NOMO-1 (cell line): ENCODE results near the gene RNF31.
A peak's percentile ranks its signal among the peaks of the same experiment; 100 is the strongest.

Source experiments
- DNase-seq, 2 experiments: peaks; one replicate each; lab custom pipeline; 2025; ENCODE audit not compliant: unreplicated experiment in 2 of 2; lab: John Stamatoyannopoulos, UW

The RNF31 gene

DNA sequence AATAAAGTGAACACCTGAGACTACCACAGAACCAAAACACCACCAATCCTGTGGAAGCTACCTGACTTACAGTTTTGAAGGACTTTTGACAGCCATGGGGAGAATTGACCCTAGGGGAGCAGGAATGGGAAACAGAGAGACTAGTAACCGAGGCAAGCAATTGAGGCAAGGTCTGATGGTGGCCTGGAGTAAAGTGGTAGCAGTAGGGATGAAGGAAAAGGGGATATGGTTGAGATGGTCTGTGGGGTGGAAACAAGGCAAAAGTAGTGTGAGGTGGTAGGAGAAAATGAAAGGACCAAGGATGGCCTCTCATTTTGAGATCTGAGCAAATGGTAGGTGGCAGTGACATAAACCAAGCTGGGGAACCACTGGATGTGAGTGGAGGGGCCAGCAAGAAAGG, 9.5 kb downstream of the RNF31 start:
- no peak for DNase-seq

DNA sequence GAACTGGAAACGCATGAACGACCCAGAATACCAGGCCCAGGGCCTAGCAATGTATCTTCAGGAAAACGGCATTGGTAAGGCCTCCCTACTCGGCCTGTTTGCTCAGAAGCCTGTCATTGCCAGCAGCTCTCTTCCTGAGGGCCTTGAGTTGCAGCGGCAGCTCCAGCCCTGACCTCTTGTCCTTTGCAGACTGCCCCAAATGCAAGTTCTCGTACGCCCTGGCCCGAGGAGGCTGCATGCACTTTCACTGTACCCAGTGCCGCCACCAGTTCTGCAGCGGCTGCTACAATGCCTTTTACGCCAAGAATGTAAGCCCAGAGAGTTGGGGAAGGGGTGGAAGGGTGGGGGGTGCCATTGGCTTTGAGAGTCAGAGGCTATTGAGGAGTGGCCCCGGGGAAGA, 10.0 kb downstream of the RNF31 start:
- no peak for DNase-seq

DNA sequence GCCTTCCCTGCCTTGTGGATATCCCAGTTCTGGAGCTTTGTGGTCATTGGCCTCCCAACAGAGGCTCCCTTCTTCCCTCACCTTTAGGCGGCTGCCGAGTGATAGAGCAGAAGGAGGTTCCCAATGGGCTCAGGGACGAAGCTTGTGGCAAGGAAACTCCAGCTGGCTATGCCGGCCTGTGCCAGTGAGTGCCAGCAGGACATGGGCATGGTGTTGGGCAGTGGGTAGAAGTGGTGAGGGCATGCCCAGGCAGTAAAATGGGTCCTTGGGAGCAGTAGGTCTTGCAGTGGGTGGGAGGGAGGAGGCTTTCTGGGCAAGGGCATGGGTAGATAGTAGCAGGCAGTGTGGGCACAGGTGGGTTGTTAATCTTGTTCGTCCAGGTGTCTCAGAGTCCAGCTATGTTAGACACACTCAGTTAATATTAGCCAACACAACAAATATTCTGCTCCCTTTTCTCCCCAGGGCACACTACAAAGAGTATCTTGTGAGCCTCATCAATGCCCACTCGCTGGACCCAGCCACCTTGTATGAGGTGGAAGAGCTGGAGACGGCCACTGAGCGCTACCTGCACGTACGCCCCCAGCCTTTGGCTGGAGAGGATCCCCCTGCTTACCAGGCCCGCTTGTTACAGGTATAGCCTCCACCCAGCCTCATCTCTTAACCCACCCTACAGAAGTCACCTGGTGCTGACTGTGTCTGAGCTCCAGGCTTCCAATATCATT, 12.6 kb downstream of the RNF31 start:
- no peak for DNase-seq

DNA sequence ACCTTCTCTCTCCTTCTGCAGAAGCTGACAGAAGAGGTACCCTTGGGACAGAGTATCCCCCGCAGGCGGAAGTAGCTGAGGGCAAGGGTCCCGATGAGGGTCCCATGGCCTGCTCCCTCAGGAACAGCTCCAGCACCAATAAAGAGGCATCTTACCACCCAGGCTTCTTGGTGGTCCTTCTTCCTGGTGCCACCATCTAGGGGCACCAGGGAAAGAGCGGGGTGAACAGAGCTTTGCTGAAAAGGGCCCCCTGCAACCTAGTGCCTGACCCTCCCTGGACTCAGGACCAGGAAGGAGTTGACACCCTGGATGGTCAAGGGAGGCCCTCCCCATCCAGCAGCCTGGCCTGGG, 13.2 kb downstream of the RNF31 start:
- no peak for DNase-seq

DNA sequence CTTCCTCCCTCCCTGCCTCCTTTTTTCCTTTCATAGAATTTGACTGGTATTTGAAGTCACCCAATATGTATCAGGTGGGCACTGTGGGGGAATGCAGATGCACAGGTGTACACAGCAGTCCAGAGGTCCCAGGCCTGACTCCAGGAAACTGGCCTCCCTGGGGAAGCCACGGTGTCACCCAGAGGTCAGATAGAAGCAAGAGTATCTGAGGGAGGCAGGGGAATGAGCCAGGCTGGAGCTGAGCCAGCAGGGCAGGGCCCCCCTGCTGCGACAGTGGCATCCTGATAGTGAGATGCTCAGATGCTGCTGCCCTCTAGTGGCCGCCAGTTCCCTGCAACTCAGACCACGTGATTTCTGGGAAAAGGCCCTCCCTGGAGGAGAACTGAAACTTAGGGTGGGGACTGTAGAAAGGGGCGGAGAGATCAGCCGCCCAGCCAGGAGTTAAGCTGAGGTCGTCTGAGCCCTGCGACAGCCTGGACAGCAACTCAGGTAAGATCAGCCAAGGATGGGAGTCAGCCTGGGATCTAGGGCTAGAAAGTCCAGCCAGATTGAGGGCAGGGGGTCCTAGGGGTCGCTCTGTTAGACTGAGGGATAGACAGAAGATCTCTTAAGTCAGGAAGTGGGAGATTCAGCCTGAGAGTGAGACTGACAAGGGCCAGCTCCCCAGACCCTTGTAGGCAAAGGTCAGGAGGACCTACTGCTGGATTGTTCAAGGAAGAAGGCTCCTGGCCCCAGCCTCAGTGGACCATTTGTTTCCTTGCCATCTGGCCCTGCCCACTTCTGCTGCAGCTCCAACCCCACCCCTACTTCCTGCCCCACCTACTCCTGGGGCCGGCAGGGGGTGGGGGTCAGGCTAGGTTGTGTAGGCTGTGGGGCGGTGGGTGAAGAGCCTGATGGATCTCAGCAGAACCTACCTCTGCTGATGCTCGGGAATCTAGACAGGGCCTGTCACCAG, 13.8 kb downstream of the RNF31 start, which contains the start of gene IRF9:
TSS of gene IRF9 (plus strand) at position 416 of the 955 bp plus-strand sequence. CDS start 880 bp downstream, outside the sequence.
- DNase-seq = peak; percentile 96 to 97

DNA sequence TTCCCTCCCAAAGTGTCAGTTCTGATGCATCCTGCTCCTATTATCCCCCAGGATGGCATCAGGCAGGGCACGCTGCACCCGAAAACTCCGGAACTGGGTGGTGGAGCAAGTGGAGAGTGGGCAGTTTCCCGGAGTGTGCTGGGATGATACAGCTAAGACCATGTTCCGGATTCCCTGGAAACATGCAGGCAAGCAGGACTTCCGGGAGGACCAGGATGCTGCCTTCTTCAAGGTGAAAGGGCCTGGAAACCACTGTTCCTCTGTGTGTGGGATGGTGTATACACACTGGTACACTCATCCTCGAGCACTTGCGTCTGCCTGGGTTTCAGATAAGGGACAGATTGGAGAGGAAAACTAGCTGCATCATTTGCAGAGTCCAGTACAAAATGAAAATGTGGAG, 14.8 kb downstream of the RNF31 start:
- DNase-seq = no peak

DNA sequence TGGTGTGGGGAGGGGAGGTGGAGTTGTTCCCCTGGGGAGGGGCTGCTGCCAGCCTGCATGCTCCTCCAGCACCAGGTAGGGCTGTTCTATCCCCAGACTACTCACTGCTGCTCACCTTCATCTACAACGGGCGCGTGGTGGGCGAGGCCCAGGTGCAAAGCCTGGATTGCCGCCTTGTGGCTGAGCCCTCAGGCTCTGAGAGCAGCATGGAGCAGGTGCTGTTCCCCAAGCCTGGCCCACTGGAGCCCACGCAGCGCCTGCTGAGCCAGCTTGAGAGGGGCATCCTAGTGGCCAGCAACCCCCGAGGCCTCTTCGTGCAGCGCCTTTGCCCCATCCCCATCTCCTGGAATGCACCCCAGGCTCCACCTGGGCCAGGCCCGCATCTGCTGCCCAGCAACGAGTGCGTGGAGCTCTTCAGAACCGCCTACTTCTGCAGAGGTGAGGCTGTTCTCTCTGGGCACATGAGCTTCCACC, 17.3 kb downstream of the RNF31 start:
- DNase-seq = no peak

DNA sequence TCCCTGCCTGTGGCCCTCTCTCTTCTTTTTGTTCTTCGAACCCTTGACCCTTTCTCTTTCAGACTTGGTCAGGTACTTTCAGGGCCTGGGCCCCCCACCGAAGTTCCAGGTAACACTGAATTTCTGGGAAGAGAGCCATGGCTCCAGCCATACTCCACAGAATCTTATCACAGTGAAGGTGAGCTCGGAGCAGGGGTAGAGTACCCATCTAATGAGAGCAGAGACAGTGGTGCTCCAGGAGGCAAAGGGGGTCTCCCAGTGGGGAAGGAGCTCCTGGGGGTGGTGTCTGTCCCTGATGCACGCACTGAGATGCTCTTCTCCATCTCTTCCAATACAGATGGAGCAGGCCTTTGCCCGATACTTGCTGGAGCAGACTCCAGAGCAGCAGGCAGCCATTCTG, 18.5 kb downstream of the RNF31 start:
- DNase-seq = no peak

DNA sequence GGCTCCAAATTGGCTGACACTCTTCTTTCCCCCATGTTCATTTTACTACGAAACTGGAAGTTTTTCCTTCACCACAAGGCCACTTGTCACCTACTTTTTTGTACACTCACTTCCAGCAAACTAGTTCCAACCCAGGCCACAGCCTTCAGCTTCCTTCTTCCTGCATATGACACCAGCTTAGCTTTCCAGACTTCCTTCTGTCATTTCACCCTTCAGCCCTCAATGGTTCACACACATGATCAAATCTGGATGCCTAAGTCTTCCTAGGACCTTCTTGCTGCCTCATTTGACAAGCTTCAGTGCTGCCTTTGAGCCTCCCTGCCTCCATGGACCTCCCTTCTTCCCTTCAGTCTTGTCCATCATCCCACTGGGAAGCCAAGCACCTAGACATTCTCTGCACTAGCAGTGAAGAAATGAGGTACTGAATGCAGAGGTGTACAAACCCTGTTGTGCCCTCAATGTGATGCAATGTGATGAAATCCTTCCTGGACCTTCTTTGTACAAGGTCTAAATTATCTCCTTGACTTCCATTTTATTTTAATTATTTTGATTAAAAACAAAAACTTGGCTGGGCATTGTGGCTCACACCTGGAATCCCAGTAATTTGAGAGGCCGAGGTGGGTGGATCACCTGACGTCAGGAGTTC, 20.3 kb downstream of the RNF31 start:
- peak in 1 of 2 experiments; percentile 1 for DNase-seq

DNA sequence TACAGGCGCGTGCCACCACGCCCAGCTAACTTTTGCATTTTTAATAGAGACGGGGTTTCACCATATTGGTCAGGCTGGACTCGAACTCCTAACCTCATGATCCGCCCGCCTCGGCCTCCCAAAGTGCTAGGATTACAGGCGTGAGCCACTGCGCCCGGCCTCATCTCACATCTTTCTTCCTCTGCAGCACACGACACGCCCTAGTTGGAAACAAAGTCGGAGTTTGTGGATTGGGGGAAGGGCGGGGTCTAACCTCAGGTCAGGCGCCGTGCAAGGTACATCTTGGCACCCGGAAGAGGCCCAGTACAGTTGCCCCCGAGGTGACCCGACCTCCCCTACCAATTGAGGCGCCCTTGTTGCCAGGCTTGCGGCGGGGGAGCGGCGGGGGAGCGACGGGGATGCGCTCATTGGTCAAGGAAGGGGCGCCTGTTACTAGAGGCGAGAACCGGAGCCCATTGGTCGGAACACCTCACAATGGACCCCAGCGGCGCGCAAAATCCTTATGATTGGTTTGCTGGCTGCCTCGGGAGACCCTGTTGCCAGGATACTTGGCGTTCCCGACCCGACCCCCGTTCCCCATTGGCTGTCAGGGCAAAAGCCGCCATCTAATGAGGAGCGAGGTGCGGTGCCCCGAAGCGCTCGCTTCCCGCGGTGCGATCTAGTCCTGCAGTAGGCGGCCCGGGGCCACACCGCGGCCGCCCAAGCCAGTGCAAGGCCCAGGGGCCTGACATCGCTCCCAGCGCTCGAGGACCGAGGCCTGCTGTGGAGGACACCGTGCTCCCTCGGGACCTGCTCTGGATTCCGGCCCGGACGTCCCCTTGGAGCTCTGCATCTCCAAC, 24.3 kb downstream of the RNF31 start, which contains the start of gene REC8:
TSS of gene REC8 (plus strand) at position 659 of the 839 bp plus-strand sequence. CDS start 473 bp downstream, outside the sequence.
- no peak for DNase-seq

DNA sequence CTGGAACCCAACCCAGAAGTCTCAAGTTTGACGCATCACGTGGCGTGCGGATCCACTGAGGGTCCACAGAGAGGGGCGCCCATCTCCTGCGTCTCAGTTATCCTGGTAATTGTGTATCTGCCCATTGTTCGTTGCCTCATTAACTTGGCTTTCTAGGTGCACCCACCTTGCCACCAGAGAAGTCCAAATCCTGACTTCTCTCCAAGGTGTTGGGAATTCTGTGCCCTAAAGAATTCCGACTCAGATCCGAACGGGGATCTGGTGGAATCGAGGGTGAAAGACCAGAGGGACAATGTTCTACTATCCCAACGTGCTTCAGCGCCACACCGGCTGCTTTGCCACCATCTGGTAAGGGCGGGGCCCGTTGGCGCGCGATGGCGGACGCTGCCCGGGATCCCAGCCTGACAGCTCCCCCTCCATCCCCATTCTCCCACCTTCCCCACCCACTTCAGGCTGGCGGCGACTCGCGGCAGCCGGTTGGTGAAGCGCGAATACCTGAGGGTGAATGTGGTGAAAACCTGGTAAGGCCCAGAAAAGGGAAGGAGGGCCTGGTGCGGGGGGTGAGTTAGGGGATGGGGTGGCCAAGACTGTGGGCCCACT, 25.1 kb downstream of the RNF31 start:
- no peak for DNase-seq

DNA sequence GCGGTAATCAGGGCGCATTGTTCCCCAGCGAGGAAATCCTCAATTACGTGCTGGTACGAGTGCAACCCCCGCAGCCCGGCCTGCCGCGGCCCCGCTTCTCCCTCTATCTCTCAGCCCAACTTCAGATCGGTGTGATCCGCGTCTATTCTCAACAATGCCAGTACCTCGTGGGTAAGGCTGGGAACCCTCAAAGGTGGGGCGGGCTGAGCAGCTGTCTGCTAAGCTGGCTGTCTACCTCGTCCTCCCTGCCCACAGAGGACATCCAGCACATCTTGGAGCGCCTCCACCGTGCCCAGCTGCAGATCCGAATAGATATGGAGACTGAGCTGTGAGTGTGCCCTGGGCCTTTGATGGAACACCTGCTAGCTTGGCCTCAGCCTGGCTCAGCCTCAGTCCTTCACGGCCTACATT, 25.6 kb downstream of the RNF31 start:
- DNase-seq = no peak

DNA sequence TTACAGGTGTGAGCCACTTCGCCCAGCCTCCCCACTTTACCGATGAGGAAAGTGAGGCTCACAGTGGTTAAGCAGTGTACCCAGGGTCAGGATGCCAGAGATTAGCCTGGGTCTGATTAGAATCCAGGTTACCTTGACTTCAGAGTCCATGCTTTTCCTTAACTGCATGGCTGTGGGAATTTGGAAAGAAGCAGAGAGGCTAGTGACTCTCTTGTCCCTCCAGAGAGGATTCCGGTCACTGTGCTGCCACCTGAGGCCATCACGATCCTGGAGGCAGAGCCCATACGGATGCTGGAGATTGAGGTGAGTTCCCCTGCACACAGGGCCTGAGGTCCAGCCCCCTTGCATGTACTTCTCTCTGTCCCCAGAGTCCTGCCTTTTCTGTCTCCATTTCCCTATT, 29.3 kb downstream of the RNF31 start:
- DNase-seq = no peak

DNA sequence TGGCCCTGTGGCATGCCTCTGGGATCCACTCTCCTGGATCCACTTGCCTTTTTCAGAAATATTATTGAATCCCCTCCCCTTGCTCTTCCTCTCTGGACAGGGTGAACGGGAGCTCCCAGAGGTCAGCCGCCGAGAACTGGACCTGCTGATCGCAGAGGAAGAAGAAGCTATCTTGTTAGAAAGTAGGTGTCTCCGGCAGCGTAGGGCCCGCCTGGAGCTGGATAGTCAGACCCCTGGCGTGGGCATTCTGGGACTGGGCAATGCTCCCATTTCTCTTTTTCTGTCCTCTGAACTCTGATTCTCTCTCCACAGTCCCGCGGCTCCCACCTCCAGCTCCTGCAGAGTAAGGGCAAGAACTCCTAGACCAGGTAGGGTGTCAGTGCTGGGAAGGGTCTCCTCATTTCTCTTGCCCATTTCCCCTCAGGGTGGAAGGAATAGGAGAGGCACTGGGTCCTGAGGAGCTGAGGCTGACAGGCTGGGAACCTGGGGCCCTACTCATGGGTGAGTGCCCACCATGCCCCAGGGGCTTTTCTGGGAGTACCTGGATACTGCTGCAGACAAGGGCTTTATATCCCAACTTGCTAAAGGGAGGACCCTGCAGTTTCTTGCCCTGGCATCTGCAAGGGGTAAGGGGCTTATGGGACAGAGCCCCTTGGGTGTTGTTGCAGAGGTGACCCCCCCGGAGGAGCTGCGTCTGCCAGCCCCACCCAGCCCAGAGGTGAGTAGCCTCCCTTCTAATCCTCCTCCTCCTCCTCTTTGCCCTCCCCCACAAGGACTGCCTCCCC, 29.9 kb downstream of the RNF31 start:
- no peak for DNase-seq

DNA sequence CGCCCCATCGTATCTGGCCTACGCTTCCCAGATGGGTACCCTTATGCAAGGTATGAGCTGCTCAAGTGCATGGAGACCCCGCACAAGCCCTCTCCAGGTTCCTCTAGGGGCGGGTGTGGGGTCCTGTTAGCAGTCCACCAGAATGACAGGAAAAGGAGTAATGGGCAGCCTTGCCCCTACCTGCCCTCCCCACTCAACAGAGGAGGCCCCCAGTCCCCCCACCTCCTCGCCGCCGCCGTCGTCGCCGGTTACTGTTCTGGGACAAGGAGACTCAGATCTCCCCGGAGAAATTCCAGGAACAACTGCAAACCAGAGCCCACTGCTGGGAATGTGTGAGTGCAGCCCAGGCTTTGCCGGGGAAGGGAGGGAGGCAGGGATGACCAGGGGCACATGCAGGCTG, 30.6 kb downstream of the RNF31 start:
- no peak for DNase-seq

DNA sequence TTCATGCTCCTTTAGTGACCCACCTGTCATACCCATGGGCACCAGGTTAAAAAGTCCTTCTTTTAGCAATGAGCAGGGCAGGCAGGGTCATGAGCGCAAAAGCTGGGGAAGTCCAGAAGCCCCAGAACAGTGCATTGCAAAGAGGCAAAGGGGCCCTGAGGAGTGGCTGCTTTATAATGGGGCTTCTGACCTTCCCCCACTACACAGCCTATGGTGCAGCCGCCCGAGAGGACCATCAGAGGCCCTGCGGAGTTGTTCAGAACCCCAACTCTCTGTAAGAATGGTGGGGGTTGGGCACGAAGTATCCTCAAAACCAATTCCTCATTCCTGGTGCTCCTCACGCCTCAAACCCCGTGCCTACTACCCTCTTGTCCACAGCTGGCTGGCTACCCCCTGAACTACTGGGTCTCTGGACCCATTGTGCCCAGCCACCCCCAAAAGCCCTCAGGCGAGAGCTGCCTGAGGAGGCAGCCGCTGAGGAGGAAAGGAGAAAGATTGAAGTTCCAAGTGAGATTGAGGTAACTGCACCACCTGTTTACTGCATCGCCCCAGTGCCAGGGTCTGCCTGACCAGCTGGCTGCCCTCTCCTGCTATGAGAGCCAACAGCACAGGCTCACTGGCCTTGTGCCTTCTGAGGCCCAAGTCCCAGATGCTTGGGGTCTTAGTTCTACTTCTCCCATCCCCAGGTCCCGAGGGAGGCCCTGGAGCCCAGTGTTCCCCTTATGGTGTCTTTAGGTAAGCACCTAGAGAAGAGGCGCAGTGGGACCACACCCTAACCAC, 31.3 kb downstream of the RNF31 start:
- no peak for DNase-seq

DNA sequence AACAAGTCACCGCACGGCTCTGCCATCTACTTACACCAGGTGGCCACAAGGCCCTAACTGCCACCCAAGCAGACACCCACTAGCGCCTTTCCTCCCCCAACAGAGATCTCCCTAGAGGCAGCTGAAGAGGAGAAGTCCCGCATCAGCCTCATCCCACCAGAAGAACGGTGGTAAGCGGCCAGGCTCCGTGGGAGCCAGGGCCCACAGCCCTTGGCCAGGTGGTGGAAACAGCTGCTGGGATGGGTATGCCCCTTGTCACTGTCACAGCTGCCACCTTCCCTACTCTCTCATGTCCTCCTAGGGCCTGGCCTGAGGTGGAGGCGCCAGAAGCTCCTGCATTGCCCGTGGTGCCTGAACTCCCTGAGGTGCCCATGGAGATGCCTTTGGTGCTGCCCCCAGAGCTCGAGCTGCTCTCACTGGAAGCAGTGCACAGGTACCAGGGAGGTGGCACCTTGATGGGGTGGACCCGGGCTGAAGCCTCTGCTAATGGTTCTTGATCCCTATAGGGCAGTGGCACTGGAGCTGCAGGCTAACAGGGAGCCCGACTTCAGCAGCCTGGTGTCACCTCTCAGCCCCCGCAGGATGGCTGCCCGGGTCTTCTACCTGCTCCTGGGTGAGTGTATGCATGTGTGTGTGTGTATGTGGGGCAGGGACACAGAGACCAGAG, 32.1 kb downstream of the RNF31 start:
- no peak for DNase-seq
